ENCODE results near the gene IL36G.

- TF ChIP-seq PHF8 (IDR thresholded peaks at IDR 0.05; ENCODE audit: borderline replicate concordance, low read length) = no peak
- TF ChIP-seq ETS1 (conservative IDR thresholded peaks at IDR 0.05; ENCODE audit: control insufficient read depth, low read depth, low read length) = no peak
- TF ChIP-seq BDP1 (IDR thresholded peaks at IDR 0.05; ENCODE audit: insufficient read depth, insufficient read length) = no peak
- no peak for TF ChIP-seq ZNF507 (tag; conservative IDR thresholded peaks at IDR 0.05)
- TF ChIP-seq MAZ (CRISPR knock-in tag; conservative IDR thresholded peaks at IDR 0.05 in 1 of 2, IDR thresholded peaks at IDR 0.05 in 1 of 2) = no peak
- no peak; a peak in 1 of 6 replicates for TF ChIP-seq CTCF (IDR thresholded peaks at IDR 0.05 in 2 of 3, conservative IDR thresholded peaks at IDR 0.05 in 1 of 3; ENCODE audit: insufficient read depth in 2 of 3, low read depth in 1 of 3, low read length in 3 of 3)
- TF ChIP-seq RFX7 (CRISPR knock-in tag; IDR thresholded peaks at IDR 0.05) = no peak
- no peak for TF ChIP-seq HMBOX1 (IDR thresholded peaks at IDR 0.05)
- no peak for TF ChIP-seq ARNT (IDR thresholded peaks at IDR 0.05)
- no peak for TF ChIP-seq MTA3 (IDR thresholded peaks at IDR 0.05; ENCODE audit: borderline replicate concordance)
- no peak for TF ChIP-seq USF1 (CRISPR knock-in tag; IDR thresholded peaks at IDR 0.05)
Observed at GRCh38 chr2:112985090-112985489, 7.3 kb downstream of the IL36G start.

All from K562 (cell line).